GM10847 (cell line): Measurements from ENCODE around the gene RABGAP1L.

Source experiments
- POLR2A ChIP-seq: IDR thresholded peaks from 2 replicates; pipeline ENCODE4 v1.6.1; 2011; ENCODE audit not compliant: insufficient read length; ENCODE audit errors: extremely low read depth

Gene RABGAP1L

DNA sequence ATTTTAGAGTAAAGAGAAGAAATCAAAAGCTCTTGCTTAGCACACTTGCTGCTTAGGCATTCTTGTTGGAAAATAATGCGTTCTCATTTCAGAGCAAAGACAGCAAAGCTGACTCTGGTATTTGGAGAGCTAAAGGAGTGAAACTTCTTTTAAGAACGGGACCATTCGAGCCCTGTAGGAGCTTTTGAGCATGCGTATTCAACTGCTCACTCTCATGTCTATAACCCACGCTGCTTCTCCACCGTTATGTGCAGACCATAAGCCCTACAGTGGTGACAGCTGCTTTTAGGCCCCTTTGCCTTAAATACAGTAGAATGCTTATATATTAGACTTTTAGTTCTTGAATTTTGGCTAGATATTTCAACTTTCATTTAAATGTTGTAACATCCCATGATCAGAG, 626.2 kb downstream of the RABGAP1L start:
- TF ChIP-seq POLR2A = no peak

DNA sequence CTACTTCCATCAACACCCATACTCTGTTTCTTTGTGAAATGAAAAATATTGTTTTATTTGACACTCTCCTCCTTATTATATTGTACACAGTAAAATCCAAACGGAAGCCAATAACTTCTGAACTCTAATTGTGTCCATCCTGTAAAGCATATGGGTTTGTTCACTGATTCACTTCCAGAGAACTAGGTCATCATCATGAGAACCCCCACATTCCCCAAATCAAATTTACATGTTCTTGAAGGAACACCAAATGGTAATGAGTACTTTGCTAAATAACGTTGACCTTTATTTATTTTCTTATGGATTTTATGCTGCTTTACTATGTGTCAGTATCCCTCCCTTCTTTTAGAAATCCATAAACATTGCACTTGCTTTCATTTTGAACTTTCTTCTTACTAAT, 627.0 kb downstream of the RABGAP1L start:
- no peak for TF ChIP-seq POLR2A

DNA sequence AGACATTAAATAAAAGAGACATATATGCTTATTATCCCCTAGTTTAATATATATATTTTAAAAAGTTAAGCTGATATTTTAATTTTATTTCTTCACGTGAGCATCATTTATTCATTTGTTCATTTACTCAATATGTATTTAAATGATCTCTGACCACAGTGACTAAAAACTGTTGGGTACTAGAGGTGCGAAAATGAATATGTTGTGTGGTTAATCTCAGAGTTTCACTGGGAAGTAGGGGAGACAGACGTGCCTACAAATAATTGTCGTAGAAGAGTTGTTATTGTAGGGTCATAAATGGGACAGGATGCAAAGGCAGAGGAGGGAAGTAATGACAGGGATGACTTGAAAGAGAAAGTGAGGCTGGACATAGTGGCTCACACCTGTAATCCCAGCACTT, 627.4 kb downstream of the RABGAP1L start:
- TF ChIP-seq POLR2A = no peak

DNA sequence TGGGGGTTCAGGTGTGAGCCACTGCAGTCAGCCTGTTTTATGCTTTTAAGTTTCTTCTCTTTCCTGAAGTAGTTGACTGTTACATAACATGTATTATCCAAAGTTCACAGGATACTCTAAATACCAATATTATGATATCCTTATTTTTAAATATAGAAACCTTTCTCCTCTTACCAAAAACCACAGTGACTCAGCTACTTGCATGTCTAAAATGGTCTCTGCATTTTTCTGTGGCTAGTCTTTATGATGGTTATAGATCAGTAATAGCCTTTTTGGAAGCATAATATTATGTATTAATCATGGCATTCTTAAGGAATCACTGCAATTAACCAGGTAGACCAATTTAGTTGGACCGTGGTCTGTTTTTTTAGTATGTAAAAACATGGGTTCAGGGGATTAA, 629.7 kb downstream of the RABGAP1L start:
- TF ChIP-seq POLR2A = no peak

DNA sequence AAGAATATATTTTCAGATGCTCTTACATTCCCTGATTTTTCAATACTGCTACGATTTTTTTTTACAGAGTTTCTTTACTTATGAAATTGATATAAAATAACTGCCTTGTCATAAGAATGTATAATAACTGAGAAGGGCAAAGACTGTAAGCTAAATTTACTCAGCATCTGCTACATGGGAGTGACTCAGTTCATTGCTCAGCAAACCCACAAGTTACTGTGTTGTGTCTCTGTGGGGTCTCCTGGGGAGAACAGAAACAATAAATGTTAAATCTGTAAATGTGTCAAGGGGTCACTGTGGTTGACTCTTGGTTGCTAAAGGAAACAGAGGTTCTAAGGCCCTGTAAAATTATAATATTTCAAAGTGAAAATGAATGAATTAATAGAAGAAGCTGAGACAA, 630.1 kb downstream of the RABGAP1L start:
- no peak for TF ChIP-seq POLR2A

DNA sequence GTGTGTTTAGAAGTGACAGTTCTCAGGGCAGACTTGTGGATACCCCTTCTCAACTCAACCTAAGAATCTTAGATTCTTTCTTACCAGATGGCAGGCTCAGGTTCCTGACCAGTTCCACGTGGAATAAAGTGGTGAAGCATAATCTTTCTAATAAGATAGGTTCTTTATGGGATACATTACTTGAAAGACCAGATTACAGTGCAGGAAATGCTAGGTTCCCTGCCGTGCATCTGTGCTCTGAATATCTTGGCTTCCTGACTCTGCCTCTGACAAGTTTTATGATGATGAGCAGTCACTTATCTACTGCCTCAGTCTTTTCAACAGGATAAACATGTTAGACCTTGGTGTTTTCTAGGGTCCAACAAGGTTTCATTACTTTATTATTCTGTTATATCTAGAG, 632.5 kb downstream of the RABGAP1L start:
- TF ChIP-seq POLR2A = no peak

DNA sequence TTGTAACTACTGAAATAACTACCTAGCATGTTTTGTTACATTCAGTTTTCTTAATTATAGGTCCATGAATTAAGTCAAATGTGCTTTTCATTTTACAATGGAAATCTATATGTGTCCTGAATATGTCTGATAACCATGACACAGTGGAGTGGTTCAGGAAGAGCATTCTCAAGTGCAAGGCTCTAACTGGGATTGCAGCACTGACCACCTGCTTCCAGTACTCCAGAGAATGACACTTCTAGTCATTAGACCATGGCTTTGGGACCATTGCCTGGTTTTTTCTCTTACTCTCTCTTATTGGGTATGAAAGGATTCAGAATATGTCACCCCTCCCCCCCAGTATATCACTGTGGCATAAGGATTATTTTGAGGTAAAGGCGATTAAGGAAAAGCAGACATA, 635.5 kb downstream of the RABGAP1L start:
- no peak for TF ChIP-seq POLR2A

DNA sequence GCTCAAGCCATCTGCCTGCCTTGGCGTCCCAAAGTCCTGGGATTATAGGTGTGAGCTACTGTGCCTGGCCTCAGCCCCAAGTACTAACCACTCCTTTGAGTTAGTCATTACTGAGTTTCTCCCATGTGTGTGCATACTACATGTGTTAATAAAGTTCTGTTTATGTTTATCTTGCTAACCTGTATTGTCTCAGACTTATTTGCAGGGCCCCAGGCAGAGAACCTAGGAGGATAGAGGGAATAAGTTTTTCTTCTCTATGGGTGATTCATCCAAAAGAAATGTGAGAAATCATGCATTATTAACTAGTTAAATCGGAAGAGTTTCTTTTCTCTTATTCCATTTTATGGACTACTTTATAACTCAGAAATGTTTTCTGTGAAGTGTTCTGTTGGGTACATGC, 636.5 kb downstream of the RABGAP1L start:
- TF ChIP-seq POLR2A = no peak

DNA sequence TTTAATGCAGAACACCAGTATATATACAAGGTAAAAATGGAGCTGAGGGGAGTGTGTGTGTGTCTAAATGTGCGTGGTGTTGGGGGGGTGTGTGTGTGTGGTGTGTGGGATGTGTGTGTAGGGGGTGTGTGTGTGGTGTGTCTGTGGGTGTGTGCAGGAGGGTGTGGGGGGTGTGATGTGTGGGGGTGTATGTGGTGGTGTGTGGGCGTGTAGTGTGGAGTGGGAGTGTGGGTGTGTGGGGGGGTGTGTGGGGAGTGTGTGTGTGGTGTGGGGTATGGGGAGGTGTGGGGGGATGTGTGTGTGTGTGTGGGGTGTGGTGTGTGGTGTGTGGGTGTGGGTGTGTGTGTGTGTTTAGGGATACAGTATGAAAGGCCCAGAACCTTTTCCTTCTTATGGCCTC, 638.1 kb downstream of the RABGAP1L start:
- TF ChIP-seq POLR2A = no peak

DNA sequence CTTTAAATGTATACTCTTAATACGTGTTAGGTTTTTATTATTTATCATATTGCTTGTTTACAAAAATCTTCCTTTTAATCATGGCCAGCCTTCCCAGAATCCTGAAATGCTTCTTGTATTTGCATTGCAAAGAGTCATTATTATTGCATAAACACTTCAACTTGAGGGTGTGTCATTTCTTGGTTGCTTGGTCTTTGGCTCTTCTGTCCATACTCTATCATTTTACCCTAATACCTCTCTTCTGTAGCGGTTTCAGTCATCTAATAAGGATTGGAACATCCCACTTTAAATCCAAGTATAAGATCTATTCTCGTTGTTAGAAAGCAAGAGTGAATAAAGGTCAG, 639.8 kb downstream of the RABGAP1L start:
- TF ChIP-seq POLR2A = no peak

DNA sequence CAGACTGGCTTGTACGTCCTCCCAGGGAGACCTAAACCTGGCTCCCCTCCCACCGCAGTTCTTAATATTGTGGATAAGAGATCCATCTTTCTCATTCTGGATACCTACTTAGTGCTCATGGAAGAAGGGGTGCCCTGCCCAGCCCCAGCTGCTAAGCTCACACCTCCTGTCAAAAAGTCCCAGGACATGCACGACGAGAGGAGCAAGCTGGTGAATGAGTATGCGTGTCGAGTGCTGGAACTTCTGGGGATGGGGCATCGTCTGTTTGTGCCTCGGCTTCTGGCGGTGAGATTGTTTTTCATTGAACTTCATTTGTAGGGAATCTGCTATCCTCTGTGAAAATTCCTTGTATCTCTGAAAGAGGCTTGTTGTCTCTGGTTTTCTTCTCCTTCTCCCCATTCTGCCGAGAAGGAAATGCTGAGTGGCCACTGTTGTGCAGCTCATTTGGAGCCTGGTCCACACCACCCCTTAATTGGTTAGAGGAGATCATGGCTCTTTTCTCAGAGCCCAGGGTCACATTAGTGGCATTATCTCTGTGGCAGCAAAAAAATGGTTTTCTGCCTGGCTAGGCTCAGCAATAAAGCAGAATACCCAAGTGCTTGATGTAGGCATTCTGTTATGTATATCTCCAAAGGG, 641.0 kb downstream of the RABGAP1L start:
- no peak for TF ChIP-seq POLR2A

DNA sequence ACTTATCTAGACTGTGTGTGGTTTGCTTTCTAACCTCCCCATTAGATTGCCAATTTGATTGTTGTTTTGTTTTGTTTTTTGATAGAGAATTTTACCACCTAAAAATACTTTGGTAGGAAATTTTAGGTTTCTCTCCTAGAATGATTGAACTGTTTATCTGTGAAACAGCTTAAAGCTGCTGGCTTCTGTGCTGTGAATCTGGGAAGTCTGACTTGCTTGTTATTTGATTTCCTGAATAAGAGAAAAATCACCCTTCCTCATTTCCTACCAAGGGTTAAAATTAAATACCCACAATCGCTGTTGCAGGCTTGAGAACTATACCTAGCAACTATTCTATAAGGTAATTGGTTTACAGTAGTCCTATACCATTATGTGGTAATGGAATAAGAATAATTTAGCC, 641.6 kb downstream of the RABGAP1L start:
- no peak for TF ChIP-seq POLR2A

DNA sequence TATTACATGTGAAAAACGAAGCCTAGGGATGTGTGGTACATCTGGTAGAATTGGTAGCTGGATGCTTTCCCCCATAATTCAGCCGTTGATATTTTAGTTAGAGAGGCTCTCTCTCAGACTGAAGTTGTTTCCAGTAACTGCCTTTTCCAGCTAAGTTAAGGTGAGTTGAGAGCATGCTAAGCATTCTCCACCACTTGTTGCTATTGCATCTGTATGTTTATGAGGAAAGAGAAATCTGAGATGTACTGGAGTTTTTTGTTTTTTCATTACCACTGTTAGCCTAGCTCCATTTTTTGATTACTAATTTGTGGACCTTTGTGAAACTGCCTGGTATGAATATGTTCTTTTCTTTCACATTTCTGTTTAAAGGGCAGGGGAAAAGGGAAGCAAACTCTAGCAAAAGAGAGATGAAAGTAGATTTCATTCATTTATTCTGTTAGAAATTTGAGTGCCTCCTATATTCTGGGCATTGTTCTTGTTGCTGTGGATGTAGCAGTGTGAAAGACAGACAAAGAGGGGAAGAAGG, 650.5 kb downstream of the RABGAP1L start:
- TF ChIP-seq POLR2A = no peak

DNA sequence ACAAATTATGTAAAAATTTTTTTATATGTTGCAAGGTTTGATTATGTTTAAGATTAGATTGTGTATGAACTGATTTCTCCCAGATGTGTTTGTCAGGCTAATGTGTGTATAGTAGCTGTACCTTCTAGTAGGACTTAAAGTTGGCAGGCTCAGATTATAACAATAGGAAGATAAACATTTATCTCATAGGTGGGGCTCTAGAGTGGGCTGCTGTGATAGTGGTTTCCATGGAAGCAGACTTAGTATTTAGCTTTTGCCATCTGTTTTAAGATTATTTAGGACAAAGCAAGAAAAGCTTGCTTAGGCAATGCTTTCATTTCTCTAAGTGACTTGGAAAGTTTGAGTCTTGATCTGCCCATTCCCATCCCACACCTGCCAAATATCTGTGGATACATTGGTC, 652.7 kb downstream of the RABGAP1L start:
- TF ChIP-seq POLR2A = no peak

DNA sequence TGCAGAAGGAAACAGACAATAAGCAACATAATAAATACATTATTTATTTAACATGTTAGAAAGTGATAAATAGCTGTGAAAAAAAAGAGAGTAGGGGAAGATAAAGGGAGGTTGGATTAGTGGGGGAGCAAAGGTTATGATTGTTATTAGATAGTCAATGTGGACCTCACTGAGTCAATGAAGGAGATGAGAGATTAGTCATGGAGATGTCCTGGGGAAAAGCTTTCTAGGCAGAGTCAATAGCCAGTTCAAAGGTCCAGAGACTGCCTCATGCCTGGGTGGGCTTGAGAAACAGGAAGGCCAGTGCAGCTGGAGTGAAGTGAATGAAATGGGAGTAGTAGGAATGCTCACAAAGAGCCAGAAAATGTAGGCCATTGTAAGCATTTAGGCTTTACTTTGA, 653.3 kb downstream of the RABGAP1L start:
- TF ChIP-seq POLR2A = no peak

DNA sequence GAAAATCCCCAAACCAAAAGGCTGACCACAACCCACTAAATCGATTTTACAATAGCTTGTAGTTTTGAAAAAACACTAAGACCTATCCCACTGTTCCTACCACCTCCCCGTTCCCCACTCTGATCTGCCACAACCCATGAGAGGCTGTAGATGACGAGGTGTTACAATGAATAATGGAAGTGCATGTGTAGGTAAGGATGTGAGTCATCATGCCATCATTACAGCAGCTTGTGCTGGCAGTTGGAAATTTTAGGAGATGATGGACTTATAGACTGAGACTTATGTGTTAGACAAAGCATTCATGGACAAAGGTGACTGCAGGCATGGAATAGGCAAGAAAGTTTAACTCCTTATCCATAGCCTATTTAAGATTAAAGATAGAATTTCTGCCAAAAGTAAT, 655.7 kb downstream of the RABGAP1L start:
- no peak for TF ChIP-seq POLR2A

DNA sequence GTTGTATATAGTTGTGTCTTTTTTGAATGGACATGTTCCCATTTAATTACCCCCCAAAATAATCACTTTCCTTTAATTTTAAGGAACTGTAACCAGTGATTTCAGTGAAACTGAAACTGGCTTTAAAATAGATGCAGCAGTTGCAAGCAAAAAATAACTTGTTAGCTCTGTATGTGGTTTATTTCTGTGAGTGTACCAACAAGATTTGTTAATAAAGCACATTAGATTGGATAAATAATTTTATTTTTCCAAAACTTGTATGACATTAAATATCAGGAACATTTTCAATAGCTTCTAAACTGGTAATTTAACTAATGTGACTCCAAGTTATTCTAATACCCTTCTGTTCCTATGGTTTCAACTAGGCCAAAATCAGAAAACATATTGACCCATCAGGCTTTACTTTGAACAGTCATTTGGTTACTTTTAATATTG, 656.2 kb downstream of the RABGAP1L start:
- no peak for TF ChIP-seq POLR2A
